HG03039 (cell line): ENCODE data around the gene HEPH.
"Not testable (repeated sequence)": the region's sequence is repeated elsewhere in the genome, so short reads cannot be mapped to it uniquely, and the experiment has no call there.

Source experiments
- ATAC-seq: cut with Tn5 transposase; IDR thresholded peaks from one replicate; pipeline ENCODE4 v1.9.1; 2021; ENCODE audit warnings: mild to moderate bottlenecking, moderate library complexity; ENCODE audit not compliant: unreplicated experiment

HEPH gene

GRCh38 chrX:66163849-66164411, at the start of gene HEPH:
Gene HEPH (plus strand): TSS chrX:66164247. CDS start chrX:66170571, 6,324 bp downstream.
- no peak for ATAC-seq

- ATAC-seq = not testable (repeated sequence)
Measured at GRCh38 chrX:66118722-66119121, 45.3 kb upstream of the HEPH start.

- ATAC-seq = not testable (repeated sequence)
Measured at GRCh38 chrX:66121354-66121753, 42.7 kb upstream of the HEPH start.

GRCh38 chrX:66126662-66127061, 37.4 kb upstream of the HEPH start:
- no peak for ATAC-seq

GRCh38 chrX:66130469-66130868, 33.6 kb upstream of the HEPH start:
- ATAC-seq = no peak

GRCh38 chrX:66135284-66135683, 28.8 kb upstream of the HEPH start:
- not testable (repeated sequence) for ATAC-seq

- no peak for ATAC-seq
Measured at GRCh38 chrX:66142351-66142750, 21.7 kb upstream of the HEPH start.

- ATAC-seq = no peak
Measured at GRCh38 chrX:66144258-66144657, 19.8 kb upstream of the HEPH start.

GRCh38 chrX:66149519-66149918, 14.5 kb upstream of the HEPH start:
- ATAC-seq = no peak

- no peak for ATAC-seq
Measured at GRCh38 chrX:66150163-66150562, 13.9 kb upstream of the HEPH start.

- no peak for ATAC-seq
Measured at GRCh38 chrX:66162331-66162822, 1.7 kb upstream of the HEPH start.

- no peak for ATAC-seq
Measured at GRCh38 chrX:66163447-66163846, 600 bp upstream of the HEPH start.

- ATAC-seq = no peak
Measured at GRCh38 chrX:66164470-66164869, 423 bp downstream of the HEPH start.

- ATAC-seq = no peak
Measured at GRCh38 chrX:66164931-66165330, 884 bp downstream of the HEPH start.

- ATAC-seq = no peak
Measured at GRCh38 chrX:66166671-66167070, 2.6 kb downstream of the HEPH start.

GRCh38 chrX:66167431-66167830, 3.4 kb downstream of the HEPH start:
- no peak for ATAC-seq

- no peak for ATAC-seq
Measured at GRCh38 chrX:66176134-66176533, 12.1 kb downstream of the HEPH start.

GRCh38 chrX:66191563-66191962, 27.5 kb downstream of the HEPH start:
- no peak for ATAC-seq

- ATAC-seq = no peak
Measured at GRCh38 chrX:66193821-66194220, 29.8 kb downstream of the HEPH start.

- ATAC-seq = no peak
Measured at GRCh38 chrX:66200050-66200664, 36.1 kb downstream of the HEPH start.

- ATAC-seq = no peak
Measured at GRCh38 chrX:66200855-66201795, 37.1 kb downstream of the HEPH start.

GRCh38 chrX:66203114-66203513, 39.1 kb downstream of the HEPH start:
- peak; percentile 57 for ATAC-seq
